GM18511 (cell line): ENCODE results near the gene RNASEH2B.
A peak's percentile ranks its signal among the peaks of the same experiment; 100 is the strongest.

Experiments used
- ATAC-seq: cut with Tn5 transposase; IDR thresholded peaks from one replicate; pipeline ENCODE4 v1.9.1; 2021; ENCODE audit warnings: mild to moderate bottlenecking, moderate library complexity; ENCODE audit not compliant: unreplicated experiment

The RNASEH2B gene

DNA sequence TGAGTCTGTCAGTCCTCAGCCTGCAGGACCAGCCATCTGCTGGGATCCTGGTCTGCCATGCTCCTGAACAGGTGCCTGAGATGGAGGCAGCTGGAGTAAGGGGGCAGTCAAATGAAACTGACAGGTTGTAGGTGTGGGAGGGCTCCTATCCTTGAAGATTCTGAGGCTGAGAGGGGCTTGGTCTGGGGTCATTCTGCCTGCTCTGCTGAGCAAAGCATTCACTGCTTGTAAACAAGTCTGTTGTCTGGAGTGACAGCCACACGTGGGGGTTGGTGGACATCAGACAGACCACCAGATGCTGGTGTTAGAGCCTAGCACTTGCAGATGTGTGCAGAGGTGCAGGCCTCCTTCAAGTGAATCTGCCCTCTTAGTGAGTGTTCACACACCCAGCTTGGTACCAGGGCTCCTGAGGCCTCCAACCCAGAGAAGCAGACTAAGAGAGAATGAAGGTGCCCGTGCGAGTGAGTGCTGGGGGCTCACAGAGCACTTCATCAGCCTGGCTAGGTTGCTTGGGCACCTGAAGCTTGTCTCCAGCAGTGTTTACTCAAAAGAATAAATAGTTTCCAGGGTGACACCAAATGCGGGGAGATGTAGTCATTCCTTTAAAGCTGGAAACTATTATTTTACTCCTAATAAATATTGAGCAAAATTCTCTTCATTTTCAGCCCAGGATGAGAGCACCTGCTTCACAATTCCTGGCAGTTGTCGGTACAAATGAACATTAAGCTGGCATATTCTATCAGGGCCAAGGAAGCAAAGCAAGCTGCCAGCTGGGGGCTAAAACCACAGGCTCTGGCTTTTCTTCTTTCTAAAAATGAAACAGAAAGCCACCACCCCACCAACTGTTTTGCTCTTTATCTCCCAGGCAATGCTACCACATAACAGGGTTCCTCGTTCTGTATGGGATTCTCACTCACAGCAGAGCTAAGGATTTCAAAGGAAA, 82.3 kb downstream of the RNASEH2B start:
- peak; percentile 87 for ATAC-seq

DNA sequence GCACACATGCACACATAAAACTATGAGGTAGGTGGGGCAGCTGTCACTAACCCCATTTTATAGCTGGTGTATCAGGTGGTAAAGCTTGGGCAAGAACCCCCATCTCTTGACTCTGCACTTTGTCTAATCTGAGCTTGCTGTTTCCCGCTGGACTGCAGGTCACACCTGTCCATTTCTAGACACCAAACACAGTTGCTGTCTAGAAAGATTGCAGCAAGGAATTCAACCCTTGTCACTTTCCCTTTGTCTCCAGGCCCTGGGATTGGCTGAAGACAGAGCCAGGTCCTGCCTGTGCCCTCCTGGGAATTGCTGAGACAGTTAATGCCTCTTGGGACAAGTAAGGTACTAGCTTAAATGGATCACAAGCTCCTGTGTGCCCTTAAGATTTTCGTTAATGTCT, 83.8 kb downstream of the RNASEH2B start:
- ATAC-seq = no peak

- no peak for ATAC-seq
Observed at GRCh38 chr13:50993934-50994333, 84.3 kb downstream of the RNASEH2B start.

DNA sequence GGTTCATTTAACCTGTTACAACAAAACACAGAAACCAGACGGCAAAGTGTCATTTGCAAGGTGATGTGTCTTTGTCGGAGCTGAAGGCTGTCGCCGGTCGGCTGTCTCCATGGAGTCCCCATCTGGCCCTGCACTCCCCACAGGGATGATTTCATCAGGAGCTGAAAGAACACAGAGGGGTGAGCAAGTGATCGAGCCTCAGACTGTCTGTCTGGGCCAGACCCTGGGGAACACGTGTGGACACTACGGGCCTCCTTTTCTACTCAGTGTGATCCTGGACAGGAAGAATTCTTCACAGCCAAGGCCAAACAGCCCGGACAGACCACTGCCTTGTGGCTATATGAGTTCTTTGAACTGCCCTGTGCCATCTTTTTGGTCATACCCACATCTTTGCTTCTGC, 85.1 kb downstream of the RNASEH2B start:
- no peak for ATAC-seq

DNA sequence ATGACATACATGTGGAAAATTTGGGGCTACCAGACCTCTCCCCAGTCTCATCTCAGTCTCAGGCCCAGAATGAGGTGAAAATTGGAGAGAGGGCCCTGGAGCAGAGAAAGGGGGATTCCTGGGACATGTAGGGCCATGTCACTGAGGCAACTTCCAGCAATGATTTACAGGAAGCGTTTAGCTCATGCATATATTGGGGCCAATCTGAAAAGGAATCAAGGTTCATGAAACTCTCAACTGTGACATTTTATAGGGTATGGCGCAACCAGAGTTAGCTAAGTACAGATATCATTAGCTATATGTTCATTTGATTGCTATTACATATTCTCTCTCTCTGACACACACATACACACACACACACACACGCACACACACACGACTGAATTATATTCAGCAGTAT, 86.3 kb downstream of the RNASEH2B start:
- ATAC-seq = no peak

DNA sequence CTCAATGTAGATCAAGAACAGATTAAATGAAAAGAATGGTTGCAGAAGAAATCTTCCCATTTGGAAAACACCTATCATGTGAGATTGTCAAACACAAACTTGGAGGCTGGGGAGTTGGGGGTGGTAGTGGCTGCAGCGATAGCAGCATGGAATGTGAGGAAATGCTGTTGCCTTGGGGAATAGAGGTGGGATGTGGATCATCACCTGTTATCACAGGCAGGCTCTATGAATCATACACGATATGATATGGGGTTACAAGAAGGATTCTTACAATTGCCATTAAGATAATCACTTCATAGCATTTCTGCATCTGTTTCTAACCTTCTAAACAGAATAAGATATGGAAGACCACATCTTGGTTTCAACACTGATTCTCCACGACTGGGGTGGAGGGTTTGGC, 88.7 kb downstream of the RNASEH2B start:
- ATAC-seq = no peak

GRCh38 chr13:50999641-51000040, 90.0 kb downstream of the RNASEH2B start:
- ATAC-seq = no peak

DNA sequence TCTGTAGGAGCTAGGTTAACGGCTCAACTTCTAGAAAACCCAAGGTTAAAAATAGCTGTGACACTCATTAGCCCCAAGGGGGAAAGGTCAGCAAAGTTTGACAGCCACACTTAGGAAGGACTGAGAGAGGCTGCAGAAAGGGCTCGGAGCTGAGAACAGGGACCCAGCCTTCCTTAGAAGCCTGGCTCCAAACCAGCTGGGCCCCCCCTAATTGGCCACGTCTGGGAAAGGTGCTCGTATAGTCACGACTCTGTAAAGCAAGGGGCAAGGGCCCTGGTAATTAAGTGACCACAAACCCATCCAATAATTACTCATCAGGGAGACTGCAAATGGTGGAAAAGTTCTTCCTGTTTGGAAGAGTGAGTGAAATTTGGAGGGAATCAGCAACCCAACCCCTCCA, 90.5 kb downstream of the RNASEH2B start:
- ATAC-seq = no peak

- no peak for ATAC-seq
Observed at GRCh38 chr13:51000571-51001260, 91.1 kb downstream of the RNASEH2B start.

GRCh38 chr13:51001335-51001734, 91.7 kb downstream of the RNASEH2B start:
- no peak for ATAC-seq

GRCh38 chr13:51002736-51003135, 93.1 kb downstream of the RNASEH2B start:
- no peak for ATAC-seq

DNA sequence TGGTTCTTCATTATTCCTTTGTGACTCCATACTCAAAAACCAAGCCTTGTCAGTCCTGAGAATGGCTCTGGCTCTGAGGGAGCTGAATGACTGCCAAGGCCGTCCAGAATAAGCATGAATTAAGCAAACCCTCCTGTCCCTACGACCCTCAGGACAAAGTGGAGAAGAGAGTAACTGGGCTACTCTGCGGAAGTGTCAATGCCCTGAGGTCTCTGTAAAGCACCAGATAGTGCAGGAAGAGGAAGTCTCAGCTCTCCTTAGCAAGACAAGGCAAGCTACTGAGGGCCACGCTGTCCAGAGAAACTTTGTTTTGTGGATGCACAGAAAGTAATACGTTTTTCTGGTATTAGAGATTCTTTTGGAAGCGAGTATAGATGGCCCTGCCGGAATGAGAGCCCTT, 94.1 kb downstream of the RNASEH2B start:
- no peak for ATAC-seq

GRCh38 chr13:51004111-51004865, 94.7 kb downstream of the RNASEH2B start:
- no peak for ATAC-seq

GRCh38 chr13:51004918-51005460, 95.4 kb downstream of the RNASEH2B start:
- ATAC-seq = no peak

DNA sequence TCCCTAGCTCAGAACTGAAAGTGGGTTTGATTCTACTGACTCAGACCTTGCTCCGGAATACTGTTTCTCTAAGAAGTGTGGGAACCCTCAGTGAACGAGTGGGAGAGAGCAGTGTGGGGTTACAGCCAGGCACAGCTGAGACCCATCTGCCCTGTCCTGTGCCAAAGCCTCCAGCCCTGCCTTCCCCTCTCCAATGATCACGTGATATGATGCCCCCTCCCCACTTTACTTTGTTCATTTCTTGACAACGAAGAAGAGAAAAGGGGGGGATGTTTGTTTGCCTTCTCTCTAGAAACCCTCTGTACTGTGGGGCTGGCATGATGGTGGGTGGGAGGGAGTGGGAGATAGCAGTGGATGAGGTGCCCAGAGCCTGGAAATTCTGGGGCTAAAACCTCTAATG, 96.0 kb downstream of the RNASEH2B start:
- ATAC-seq = no peak
